ENCODE measurements around the gene LYRM4.

The LYRM4 gene

DNA sequence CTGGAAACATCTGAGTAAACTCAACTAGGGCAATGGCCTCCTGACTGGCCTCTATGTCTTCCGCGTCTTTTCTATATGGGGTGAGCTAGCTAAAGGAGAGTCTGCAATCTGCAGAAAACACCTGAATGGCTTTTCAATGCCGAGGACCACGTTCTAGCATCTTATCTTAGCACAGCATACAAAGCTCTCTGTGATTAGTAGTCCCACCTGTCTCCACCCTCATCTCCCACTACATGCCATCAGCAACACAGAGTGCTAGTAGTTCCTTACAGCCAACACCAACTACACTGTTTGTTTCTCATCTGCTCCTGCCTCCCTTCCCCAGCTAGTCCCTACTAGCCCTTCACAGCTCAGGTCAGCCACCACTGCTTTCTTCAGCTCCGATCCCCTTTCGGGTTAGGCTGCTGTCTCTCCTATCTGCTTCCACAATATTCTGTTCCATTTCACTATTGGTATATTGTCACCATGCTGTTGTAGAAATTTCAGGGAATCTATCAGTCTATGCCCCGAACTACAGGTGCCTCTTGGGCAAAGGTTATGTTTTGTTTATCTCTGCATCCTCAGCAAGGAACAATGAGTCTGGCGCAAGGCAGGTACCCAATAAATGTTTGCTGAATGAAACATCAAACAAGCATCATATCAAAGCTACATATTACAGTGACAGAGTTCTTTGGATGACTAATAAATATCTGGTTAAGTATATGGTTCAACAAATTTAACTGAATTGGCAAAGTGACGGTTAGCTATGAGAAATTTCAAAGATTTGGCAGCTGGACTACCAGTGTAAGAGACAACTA lies 12.2 kb downstream of the LYRM4 start:
- Histone ChIP-seq H3K27me3 (ENCODE audit: insufficient read depth, low read length) (no peaks in the 10 kb centered on the region), H3K4me3 (ENCODE audit: low read length) (no peak overlapping the region), H3K9me3 (ENCODE audit: low read length) (peaks cover 5% of the 10 kb centered on the region), H3K4me1 (ENCODE audit: insufficient read depth, low read length) (no peaks in the 10 kb centered on the region), H2AFZ (ENCODE audit: low read depth, low read length) (no peak overlapping the region), H3K36me3 (ENCODE audit: insufficient read depth, low read length) (no peaks in the 10 kb centered on the region)

DNA sequence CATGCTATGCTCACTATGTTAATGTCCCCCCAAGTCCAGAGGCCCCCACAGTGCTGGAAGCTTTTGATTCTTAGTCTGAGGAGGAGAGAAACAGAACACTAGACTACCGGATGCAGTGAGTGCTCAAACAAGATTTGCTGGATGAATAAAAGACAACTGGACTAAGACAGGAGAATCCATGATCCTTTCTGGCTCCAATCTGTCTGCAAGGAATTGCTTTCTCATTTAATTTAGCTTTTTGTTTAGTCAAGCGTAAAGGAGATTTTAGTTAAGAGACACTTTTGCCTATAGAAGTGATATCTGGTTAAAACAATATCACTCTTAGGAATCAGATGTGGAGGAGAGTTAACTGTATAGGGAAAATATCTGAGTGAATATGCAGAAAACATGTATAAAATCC lies 13.5 kb downstream of the LYRM4 start:
- H3K9me3 ChIP-seq (ENCODE audit: low read length), result peaks cover 5% of the 10 kb centered on the region
- H3K4me3 ChIP-seq (ENCODE audit: low read length), result no peak overlapping the region
- H3K36me3 ChIP-seq (ENCODE audit: insufficient read depth, low read length), result peaks cover 3% of the 10 kb centered on the region
- no peak overlapping the region for H2AFZ ChIP-seq (ENCODE audit: low read depth, low read length)
- no peaks in the 10 kb centered on the region for H3K4me1 ChIP-seq (ENCODE audit: insufficient read depth, low read length)
- no peaks in the 10 kb centered on the region for H3K27me3 ChIP-seq (ENCODE audit: insufficient read depth, low read length)

DNA sequence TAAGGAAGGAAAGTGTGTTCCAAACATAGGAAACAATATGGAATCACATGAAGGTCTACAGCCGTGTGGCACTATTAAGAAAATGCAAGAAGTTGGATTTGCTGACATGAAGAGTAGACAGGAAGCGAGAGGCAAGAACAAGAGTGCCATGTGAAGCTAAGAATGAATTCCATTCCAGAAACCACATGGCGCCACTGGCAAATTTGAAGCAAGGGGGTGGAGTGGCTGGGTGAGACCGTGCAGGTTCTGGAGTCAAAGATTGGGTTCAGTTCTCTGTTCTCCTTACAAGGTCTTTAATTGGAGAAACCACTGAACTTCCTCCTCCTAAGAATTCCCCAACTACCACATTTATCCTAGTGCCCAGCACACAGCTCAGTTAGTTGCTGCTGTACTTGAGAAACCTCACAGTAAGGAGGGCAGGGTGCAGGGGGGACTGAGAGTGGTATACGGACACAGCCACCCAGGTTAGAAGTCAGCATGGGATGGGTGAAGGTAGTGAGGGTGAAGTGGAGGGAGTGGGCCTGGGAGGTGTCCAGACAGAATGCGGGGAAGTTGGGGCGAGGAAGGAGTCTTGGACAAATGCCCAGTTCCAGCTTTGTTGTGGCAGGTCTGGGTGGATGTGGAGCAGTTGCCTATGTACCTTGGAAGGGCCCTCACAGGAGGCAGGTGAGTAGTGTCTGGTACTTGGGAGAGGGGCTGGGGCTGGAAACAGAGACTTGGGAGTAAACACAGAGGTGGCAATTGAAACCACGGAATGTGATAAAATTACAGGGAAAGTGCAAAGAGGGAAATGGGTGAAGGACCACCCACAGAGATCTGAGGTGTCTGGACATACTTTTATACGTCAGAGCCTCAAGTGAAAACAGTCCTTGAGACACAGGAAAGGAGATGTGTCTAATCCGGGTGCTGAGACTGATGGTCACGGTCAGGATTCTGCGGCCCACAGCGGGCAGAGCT lies 14.3 kb downstream of the LYRM4 start:
- no peaks in the 10 kb centered on the region for H3K27me3 ChIP-seq (ENCODE audit: insufficient read depth, low read length)
- peaks cover 3% of the 10 kb centered on the region for H3K36me3 ChIP-seq (ENCODE audit: insufficient read depth, low read length)
- H3K9me3 ChIP-seq (ENCODE audit: low read length), result peaks cover 3% of the 10 kb centered on the region
- H2AFZ ChIP-seq (ENCODE audit: low read depth, low read length), result no peak overlapping the region
- no peak overlapping the region for H3K4me3 ChIP-seq (ENCODE audit: low read length)
- H3K4me1 ChIP-seq (ENCODE audit: insufficient read depth, low read length), result peaks cover 2% of the 10 kb centered on the region

DNA sequence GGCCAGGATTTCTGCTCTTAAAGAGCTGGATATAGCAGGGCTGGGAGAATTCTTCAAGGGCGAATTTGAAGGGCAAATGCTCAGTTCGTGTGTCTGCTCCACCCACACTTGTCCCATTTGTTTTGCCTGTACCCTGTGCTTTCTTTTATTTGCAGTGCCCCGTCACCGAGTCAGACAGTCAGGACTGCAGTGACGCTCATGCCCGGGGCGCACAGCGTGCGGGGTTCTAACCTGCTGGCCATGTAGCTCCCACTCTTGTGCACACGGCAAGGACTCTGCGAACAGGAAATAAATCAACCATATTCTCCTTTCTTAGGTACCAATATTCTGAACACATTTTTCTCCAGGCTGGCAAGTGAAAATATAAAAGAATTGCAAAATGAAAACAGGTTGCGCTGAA lies 17.7 kb downstream of the LYRM4 start:
- H3K36me3 ChIP-seq (ENCODE audit: insufficient read depth, low read length), result peaks cover 3% of the 10 kb centered on the region

GRCh38 chr6:5241252-5241651 lies 19.5 kb downstream of the LYRM4 start:
- H2AFZ ChIP-seq (ENCODE audit: low read depth, low read length), result no peak overlapping the region
- no peaks in the 10 kb centered on the region for H3K9me3 ChIP-seq (ENCODE audit: low read length)
- no peak overlapping the region for H3K4me3 ChIP-seq (ENCODE audit: low read length)
- H3K36me3 ChIP-seq (ENCODE audit: insufficient read depth, low read length), result peaks cover 3% of the 10 kb centered on the region
- no peaks in the 10 kb centered on the region for H3K27me3 ChIP-seq (ENCODE audit: insufficient read depth, low read length)
- peaks cover 11% of the 10 kb centered on the region for H3K4me1 ChIP-seq (ENCODE audit: insufficient read depth, low read length)

More for the DNA sequence above, 17.7 kb downstream of the LYRM4 start:
- H3K27me3 ChIP-seq (ENCODE audit: insufficient read depth, low read length), result no peaks in the 10 kb centered on the region
- H3K9me3 ChIP-seq (ENCODE audit: low read length), result no peaks in the 10 kb centered on the region
- no peak overlapping the region for H3K4me3 ChIP-seq (ENCODE audit: low read length)
- H3K4me1 ChIP-seq (ENCODE audit: insufficient read depth, low read length), result peaks cover 11% of the 10 kb centered on the region
- no peak overlapping the region for H2AFZ ChIP-seq (ENCODE audit: low read depth, low read length)

GRCh38 chr6:5238336-5238735 lies 22.4 kb downstream of the LYRM4 start:
- Histone ChIP-seq H3K9me3 (ENCODE audit: low read length) (no peaks in the 10 kb centered on the region), H3K4me3 (ENCODE audit: low read length) (no peak overlapping the region), H3K36me3 (ENCODE audit: insufficient read depth, low read length) (peaks cover 3% of the 10 kb centered on the region), H3K4me1 (ENCODE audit: insufficient read depth, low read length) (peaks cover 11% of the 10 kb centered on the region), H2AFZ (ENCODE audit: low read depth, low read length) (no peak overlapping the region), H3K27me3 (ENCODE audit: insufficient read depth, low read length) (no peaks in the 10 kb centered on the region)

GRCh38 chr6:5237805-5238204 lies 22.9 kb downstream of the LYRM4 start:
- Histone ChIP-seq H3K4me3 (ENCODE audit: low read length) (no peak overlapping the region), H3K4me1 (ENCODE audit: insufficient read depth, low read length) (peaks cover 11% of the 10 kb centered on the region), H2AFZ (ENCODE audit: low read depth, low read length) (no peak overlapping the region), H3K36me3 (ENCODE audit: insufficient read depth, low read length) (no peaks in the 10 kb centered on the region), H3K9me3 (ENCODE audit: low read length) (no peaks in the 10 kb centered on the region), H3K27me3 (ENCODE audit: insufficient read depth, low read length) (no peaks in the 10 kb centered on the region)

- Histone ChIP-seq H3K9me3 (ENCODE audit: low read length) (no peaks in the 10 kb centered on the region), H2AFZ (ENCODE audit: low read depth, low read length) (no peak overlapping the region), H3K4me3 (ENCODE audit: low read length) (no peak overlapping the region), H3K4me1 (ENCODE audit: insufficient read depth, low read length) (peaks cover 11% of the 10 kb centered on the region), H3K27me3 (ENCODE audit: insufficient read depth, low read length) (no peaks in the 10 kb centered on the region), H3K36me3 (ENCODE audit: insufficient read depth, low read length) (no peaks in the 10 kb centered on the region)
Observed at GRCh38 chr6:5235830-5236229, 24.9 kb downstream of the LYRM4 start.

- no peaks in the 10 kb centered on the region for H3K27me3 ChIP-seq (ENCODE audit: insufficient read depth, low read length)
- no peak overlapping the region for H2AFZ ChIP-seq (ENCODE audit: low read depth, low read length)
- H3K4me3 ChIP-seq (ENCODE audit: low read length), result no peak overlapping the region
- peaks cover 8% of the 10 kb centered on the region for H3K4me1 ChIP-seq (ENCODE audit: insufficient read depth, low read length)
- no peaks in the 10 kb centered on the region for H3K9me3 ChIP-seq (ENCODE audit: low read length)
- H3K36me3 ChIP-seq (ENCODE audit: insufficient read depth, low read length), result no peaks in the 10 kb centered on the region
Observed at GRCh38 chr6:5234874-5235273, 25.9 kb downstream of the LYRM4 start.

GRCh38 chr6:5231289-5231688 lies 29.5 kb downstream of the LYRM4 start:
- Histone ChIP-seq H3K9me3 (ENCODE audit: low read length) (no peaks in the 10 kb centered on the region), H3K4me3 (ENCODE audit: low read length) (no peak overlapping the region), H3K27me3 (ENCODE audit: insufficient read depth, low read length) (no peaks in the 10 kb centered on the region), H3K4me1 (ENCODE audit: insufficient read depth, low read length) (peaks cover 8% of the 10 kb centered on the region), H2AFZ (ENCODE audit: low read depth, low read length) (no peak overlapping the region), H3K36me3 (ENCODE audit: insufficient read depth, low read length) (no peaks in the 10 kb centered on the region)

DNA sequence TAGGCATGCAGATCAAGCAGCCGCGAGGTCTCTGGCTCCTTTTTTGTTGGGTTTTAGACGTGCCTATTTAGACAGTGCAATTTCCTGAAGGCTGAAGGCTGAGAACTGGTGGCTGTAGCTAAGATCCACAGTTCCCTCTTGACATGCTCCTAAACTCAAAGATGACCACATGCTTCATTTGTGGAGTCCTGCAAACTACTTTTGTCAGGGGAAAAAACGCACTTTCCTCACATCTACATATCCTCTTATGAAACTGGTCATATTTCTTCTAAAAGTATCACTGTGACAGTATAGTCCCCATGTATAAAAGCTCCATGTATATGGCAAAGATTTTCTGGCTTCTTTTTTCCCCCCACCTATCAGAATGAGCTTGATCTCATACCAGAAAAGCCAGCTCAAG lies 30.7 kb downstream of the LYRM4 start:
- no peak overlapping the region for H3K4me3 ChIP-seq (ENCODE audit: low read length)
- peaks cover 8% of the 10 kb centered on the region for H3K4me1 ChIP-seq (ENCODE audit: insufficient read depth, low read length)
- H3K36me3 ChIP-seq (ENCODE audit: insufficient read depth, low read length), result no peaks in the 10 kb centered on the region
- H3K27me3 ChIP-seq (ENCODE audit: insufficient read depth, low read length), result no peaks in the 10 kb centered on the region
- no peaks in the 10 kb centered on the region for H3K9me3 ChIP-seq (ENCODE audit: low read length)
- H2AFZ ChIP-seq (ENCODE audit: low read depth, low read length), result no peak overlapping the region

DNA sequence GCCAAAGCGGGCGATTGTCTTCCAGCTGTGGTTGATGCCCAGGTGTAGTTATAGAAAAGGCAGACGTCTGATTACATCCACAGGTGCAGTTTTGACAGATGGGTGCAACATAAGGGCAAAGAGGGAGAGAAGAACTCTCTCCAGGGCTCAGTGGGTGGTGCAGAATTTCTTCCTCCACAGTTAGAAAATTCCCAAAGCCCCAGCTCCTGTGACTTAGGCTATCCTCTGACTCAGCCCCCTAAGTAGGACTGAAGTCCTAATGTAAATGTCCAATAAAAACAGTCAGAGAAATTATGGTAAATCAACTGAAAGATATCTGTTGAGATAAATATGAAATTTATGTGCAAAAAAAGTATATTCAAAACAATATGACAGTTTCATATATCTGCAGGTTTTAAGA lies 31.4 kb downstream of the LYRM4 start:
- Histone ChIP-seq H3K9me3 (ENCODE audit: low read length) (no peaks in the 10 kb centered on the region), H3K4me1 (ENCODE audit: insufficient read depth, low read length) (peaks cover 8% of the 10 kb centered on the region), H3K4me3 (ENCODE audit: low read length) (no peak overlapping the region), H3K27me3 (ENCODE audit: insufficient read depth, low read length) (no peaks in the 10 kb centered on the region), H2AFZ (ENCODE audit: low read depth, low read length) (no peak overlapping the region), H3K36me3 (ENCODE audit: insufficient read depth, low read length) (no peaks in the 10 kb centered on the region)

GRCh38 chr6:5223309-5223708 lies 37.4 kb downstream of the LYRM4 start:
- Histone ChIP-seq H2AFZ (ENCODE audit: low read depth, low read length) (no peak overlapping the region), H3K27me3 (ENCODE audit: insufficient read depth, low read length) (no peaks in the 10 kb centered on the region), H3K36me3 (ENCODE audit: insufficient read depth, low read length) (no peaks in the 10 kb centered on the region), H3K4me3 (ENCODE audit: low read length) (no peak overlapping the region), H3K9me3 (ENCODE audit: low read length) (no peaks in the 10 kb centered on the region), H3K4me1 (ENCODE audit: insufficient read depth, low read length) (no peaks in the 10 kb centered on the region)

Data from neuron (in vitro differentiated cells).